ENCODE data around the gene ATAD3C. TPM values are rescaled to one million over a fixed set of nuclear protein-coding genes. Genes with fewer than 3 reads are reported as not detected.
"Not testable (repeated sequence)": the region's sequence is repeated elsewhere in the genome, so short reads cannot be mapped to it uniquely, and the experiment has no call there.

The ATAD3C gene
- total and polyA plus RNA-seq, 10 donors = 0.25 to 3.9 (median 0.70) TPM; not detected in 2

GRCh38 chr1:1441002-1441888 is 8.2 kb upstream of the ATAD3C start:
- TF ChIP-seq POLR2AphosphoS5 (IDR thresholded peaks at IDR 0.05) = peak in 2 of 3 donors; percentile 56 to 74
- TF ChIP-seq POLR2A (IDR thresholded peaks at IDR 0.05) = no peak
- TF ChIP-seq CTCF (IDR thresholded peaks at IDR 0.05 in 8 of 11, conservative IDR thresholded peaks at IDR 0.05 in 3 of 11) = peak; percentile 68 to 94 (median 91)

GRCh38 chr1:1442069-1442770 is 7.3 kb upstream of the ATAD3C start:
- peaks cover 0 to 38% (median 13%) of the 10 kb centered on the region in 7 donors for H3K27me3 ChIP-seq (replicated peaks in 1 of 7)
- H3K36me3 ChIP-seq = no peaks in the 10 kb centered on the region
- peaks cover 7 to 23% (median 12%) of the 10 kb centered on the region in 6 donors for H3K4me1 ChIP-seq
- WGBS, 5 donors = 84 to 93% (median 88%) methylated on average over 29 to 32 of the region's 32 CpGs
- H3K9me3 ChIP-seq = no peaks in the 10 kb centered on the region
- DNase-seq = peak; percentile 58
- TF ChIP-seq CTCF (IDR thresholded peaks at IDR 0.05 in 8 of 11, conservative IDR thresholded peaks at IDR 0.05 in 3 of 11) (no peak), POLR2A (IDR thresholded peaks at IDR 0.05) (no peak), POLR2AphosphoS5 (IDR thresholded peaks at IDR 0.05) (no peak)
- no peak overlapping the region for H3K27ac ChIP-seq
- intact Hi-C loops (cut with DNase I; ENCODE audit: low total_unique reads) = no loop called here
- H3K4me3 ChIP-seq = no peak overlapping the region

More at GRCh38 chr1:1441002-1441888, 8.2 kb upstream of the ATAD3C start:
- Histone ChIP-seq H3K27ac (no peak overlapping the region), H3K4me3 (no peak overlapping the region), H3K36me3 (no peaks in the 10 kb centered on the region), H3K4me1 (peaks cover 9 to 33% (median 20%) of the 10 kb centered on the region in 6 donors), H3K27me3 (replicated peaks in 1 of 7) (peaks cover 0 to 48% (median 22%) of the 10 kb centered on the region in 7 donors), H3K9me3 (no peaks in the 10 kb centered on the region)
- DNase-seq = peak; percentile 84
- 32 to 44% (median 41%) methylated on average over 17 to 29 of the region's 29 CpGs for WGBS, 5 donors
- intact Hi-C loops (cut with DNase I; ENCODE audit: low total_unique reads) = no loop called here

GRCh38 chr1:1446631-1447030 is 2.9 kb upstream of the ATAD3C start:
- H3K4me1 ChIP-seq; H3K4me3 ChIP-seq; H3K27me3 ChIP-seq (replicated peaks in 1 of 7); H3K27ac ChIP-seq; H3K36me3 ChIP-seq; DNase-seq; intact Hi-C loops (cut with DNase I; ENCODE audit: low total_unique reads); H3K9me3 ChIP-seq: not testable (repeated sequence)
- 89 to 97% (median 92%) methylated on average over 19 of the region's 19 CpGs for WGBS, 5 donors

- H3K27ac ChIP-seq; DNase-seq; H3K36me3 ChIP-seq; intact Hi-C loops (cut with DNase I; ENCODE audit: low total_unique reads); H3K9me3 ChIP-seq; H3K4me3 ChIP-seq; H3K4me1 ChIP-seq: not testable (repeated sequence)
- WGBS, 5 donors = 84 to 88% (median 86%) methylated on average over 17 to 22 of the region's 22 CpGs
- H3K27me3 ChIP-seq (replicated peaks in 1 of 7) = peaks cover 0 to 11% (median 0%) of the 10 kb centered on the region in 7 donors
Observed at GRCh38 chr1:1450616-1451015, 1.1 kb downstream of the ATAD3C start.

All from spleen (tissue), 11 donors.